Mesendoderm (in vitro differentiated cells): ENCODE results near the gene MIF4GD.
"Not testable (repeated sequence)": the region's sequence is repeated elsewhere in the genome, so short reads cannot be mapped to it uniquely, and the experiment has no call there.

Experiments
- DNase-seq: peaks from one replicate; pipeline ENCODE4 v3.0.0; 2013
- H2AK5ac ChIP-seq: 2 replicates; pipeline ENCODE4 v1.6.1; 2013; ENCODE audit warnings: low read length, inconsistent platforms
- H2BK120ac ChIP-seq: 2 replicates; pipeline ENCODE4 v1.6.1; 2013; ENCODE audit warnings: low read depth, mild to moderate bottlenecking, low read length, moderate library complexity, mixed read lengths
- H2BK15ac ChIP-seq: replicated peaks from 2 replicates; pipeline ENCODE4 v1.6.1; 2013; ENCODE audit warnings: low read depth, mild to moderate bottlenecking, moderate library complexity
- H2BK5ac ChIP-seq: 2 replicates; pipeline ENCODE4 v1.6.1; 2013; ENCODE audit warnings: low read length, inconsistent platforms
- H3K18ac ChIP-seq: 2 replicates; pipeline ENCODE4 v1.6.1; 2013; ENCODE audit warnings: mild to moderate bottlenecking, low read length, mixed read lengths
- H3K23ac ChIP-seq: one replicate; pipeline ENCODE4 v1.6.1; 2013; ENCODE audit warnings: low read length
- H3K27ac ChIP-seq: 2 replicates; pipeline ENCODE4 v1.5.1; 2013; ENCODE audit warnings: low read depth, mild to moderate bottlenecking, inconsistent platforms, low read length, moderate library complexity
- H3K27me3 ChIP-seq: 2 replicates; pipeline ENCODE4 v1.6.1; 2013; ENCODE audit warnings: low read length, control low read depth, mild to moderate bottlenecking, inconsistent platforms; ENCODE audit not compliant: insufficient read depth, poor library complexity
- H3K36me3 ChIP-seq: 2 replicates; pipeline ENCODE4 v1.6.1; 2013; ENCODE audit warnings: low read length, inconsistent platforms; ENCODE audit not compliant: control insufficient read depth, insufficient read depth
- H3K4ac ChIP-seq: one replicate; pipeline ENCODE4 v1.6.1; 2013; ENCODE audit warnings: low read depth, mild to moderate bottlenecking, low read length, moderate library complexity
- H3K4me1 ChIP-seq: 2 replicates; pipeline ENCODE4 v1.6.1; 2013; ENCODE audit warnings: low read depth, low read length, inconsistent platforms; ENCODE audit not compliant: control insufficient read depth
- H3K4me2 ChIP-seq: 2 replicates; pipeline ENCODE4 v1.6.1; 2013; ENCODE audit warnings: low read length
- H3K4me3 ChIP-seq: 2 replicates; pipeline ENCODE4 v1.5.1; 2013; ENCODE audit warnings: mild to moderate bottlenecking, low read length
- H3K56ac ChIP-seq: one replicate; pipeline ENCODE4 v1.6.1; 2013; ENCODE audit warnings: low read length
- H3K79me1 ChIP-seq: 2 replicates; pipeline ENCODE4 v1.6.1; 2013; ENCODE audit warnings: low read length, inconsistent platforms
- H3K79me2 ChIP-seq: 2 replicates; pipeline ENCODE4 v1.6.1; 2013; ENCODE audit warnings: mild to moderate bottlenecking, low read length; ENCODE audit not compliant: control insufficient read depth, insufficient read depth
- H3K9ac ChIP-seq: 2 replicates; pipeline ENCODE4 v1.6.1; 2013; ENCODE audit warnings: low read length, inconsistent platforms
- H4K5ac ChIP-seq: one replicate; pipeline ENCODE4 v1.6.1; 2013; ENCODE audit warnings: low read length
- H4K8ac ChIP-seq: one replicate; pipeline ENCODE4 v1.6.1; 2013; ENCODE audit warnings: low read depth, mild to moderate bottlenecking, control low read depth, low read length, moderate library complexity
- WGBS: extraction: QIAGEN DNeasy Blood & Tissue Kit; methylation state at CpG from one replicate; pipeline ENCODE4 v1.1.7; 2013; ENCODE audit warnings: low lambda C conversion rate, missing lambda C conversion rate; ENCODE audit not compliant: insufficient coverage; ENCODE audit errors: extremely low coverage; 5-methylcytosine and 5-hydroxymethylcytosine counted together

MIF4GD gene

GRCh38 chr17:75301502-75302206 is 30.6 kb upstream of the MIF4GD start:
- Histone ChIP-seq H2BK5ac (no peak overlapping the region), H3K23ac (no peak overlapping the region), H2BK15ac (no peak overlapping the region), H3K4me2 (no peak overlapping the region), H2AK5ac (no peak overlapping the region), H3K4me3 (no peak overlapping the region), H3K18ac (no peak overlapping the region), H2BK120ac (no peak overlapping the region), H3K9ac (no peak overlapping the region), H3K79me2 (no peaks in the 10 kb centered on the region), H3K27ac (no peak overlapping the region), H3K4ac (no peak overlapping the region), H3K27me3 (no peaks in the 10 kb centered on the region), H4K5ac (no peak overlapping the region), H3K36me3 (no peaks in the 10 kb centered on the region), H3K4me1 (no peaks in the 10 kb centered on the region), H3K79me1 (no peaks in the 10 kb centered on the region), H4K8ac (no peak overlapping the region), H3K56ac (no peak overlapping the region)
- no CpG with 5 or more reads among the region's 17 CpGs for WGBS
- no peak for DNase-seq

GRCh38 chr17:75301049-75301448 is 30.0 kb upstream of the MIF4GD start:
- H3K79me1 ChIP-seq = no peaks in the 10 kb centered on the region
- no peak overlapping the region for H2BK120ac ChIP-seq
- no CpG with 5 or more reads among the region's 9 CpGs for WGBS
- H3K4me3 ChIP-seq = no peak overlapping the region
- no peak overlapping the region for H3K18ac ChIP-seq
- H3K4ac ChIP-seq = no peak overlapping the region
- no peaks in the 10 kb centered on the region for H3K27me3 ChIP-seq
- H3K56ac ChIP-seq = no peak overlapping the region
- H3K36me3 ChIP-seq = no peaks in the 10 kb centered on the region
- no peaks in the 10 kb centered on the region for H3K79me2 ChIP-seq
- H4K8ac ChIP-seq = no peak overlapping the region
- H3K4me2 ChIP-seq = no peak overlapping the region
- H2BK5ac ChIP-seq = no peak overlapping the region
- no peaks in the 10 kb centered on the region for H3K4me1 ChIP-seq
- H3K9ac ChIP-seq = no peak overlapping the region
- H3K27ac ChIP-seq = no peak overlapping the region
- no peak for DNase-seq
- no peak overlapping the region for H3K23ac ChIP-seq
- no peak overlapping the region for H2AK5ac ChIP-seq
- no peak overlapping the region for H2BK15ac ChIP-seq
- H4K5ac ChIP-seq = no peak overlapping the region

GRCh38 chr17:75300280-75300679 is 29.2 kb upstream of the MIF4GD start:
- no peaks in the 10 kb centered on the region for H3K36me3 ChIP-seq
- H3K27ac ChIP-seq = no peak overlapping the region
- no peak overlapping the region for H3K9ac ChIP-seq
- H4K8ac ChIP-seq = no peak overlapping the region
- H3K4me3 ChIP-seq = no peak overlapping the region
- no peak overlapping the region for H2BK15ac ChIP-seq
- no peak for DNase-seq
- no peak overlapping the region for H2BK120ac ChIP-seq
- no peaks in the 10 kb centered on the region for H3K79me1 ChIP-seq
- no peaks in the 10 kb centered on the region for H3K27me3 ChIP-seq
- H3K4me2 ChIP-seq = no peak overlapping the region
- no peak overlapping the region for H3K18ac ChIP-seq
- no peak overlapping the region for H2BK5ac ChIP-seq
- H3K4me1 ChIP-seq = no peaks in the 10 kb centered on the region
- H2AK5ac ChIP-seq = no peak overlapping the region
- WGBS = no CpG with 5 or more reads among the region's 7 CpGs
- H3K79me2 ChIP-seq = no peaks in the 10 kb centered on the region
- H3K4ac ChIP-seq = no peak overlapping the region
- no peak overlapping the region for H4K5ac ChIP-seq
- H3K56ac ChIP-seq = no peak overlapping the region
- no peak overlapping the region for H3K23ac ChIP-seq

- Histone ChIP-seq H3K9ac (no peak overlapping the region), H2AK5ac (no peak overlapping the region)
- no CpG with 5 or more reads among the region's 8 CpGs for WGBS
Observed at GRCh38 chr17:75295201-75296158, 24.4 kb upstream of the MIF4GD start.

GRCh38 chr17:75292810-75293448 is 21.9 kb upstream of the MIF4GD start:
- not testable (repeated sequence) for H3K4me2 ChIP-seq, H2BK5ac ChIP-seq, H3K4ac ChIP-seq, H3K79me1 ChIP-seq, H3K18ac ChIP-seq, H3K27ac ChIP-seq, H2AK5ac ChIP-seq, H3K4me3 ChIP-seq, H3K27me3 ChIP-seq, H3K9ac ChIP-seq, H3K36me3 ChIP-seq, H4K8ac ChIP-seq, H3K56ac ChIP-seq, H3K4me1 ChIP-seq, H2BK120ac ChIP-seq, H3K79me2 ChIP-seq, H2BK15ac ChIP-seq, H4K5ac ChIP-seq, H3K23ac ChIP-seq, DNase-seq
- WGBS = no CpG with 5 or more reads among the region's 16 CpGs

More at GRCh38 chr17:75295201-75296158, 24.4 kb upstream of the MIF4GD start:
- Histone ChIP-seq H4K8ac (no peak overlapping the region), H4K5ac (no peak overlapping the region), H3K56ac (no peak overlapping the region), H3K27ac (no peak overlapping the region), H3K79me2 (no peaks in the 10 kb centered on the region), H3K27me3 (no peaks in the 10 kb centered on the region), H3K4me3 (no peak overlapping the region), H3K23ac (no peak overlapping the region), H2BK120ac (no peak overlapping the region), H2BK15ac (no peak overlapping the region), H3K79me1 (no peaks in the 10 kb centered on the region), H3K4me2 (no peak overlapping the region), H3K18ac (no peak overlapping the region), H3K36me3 (no peaks in the 10 kb centered on the region), H3K4me1 (no peaks in the 10 kb centered on the region), H3K4ac (no peak overlapping the region), H2BK5ac (no peak overlapping the region)
- DNase-seq = no peak
